HepG2 (cell line): Measurements from ENCODE around the gene LDLRAD4.

Experiments used
- EZH2 ChIP-seq: conservative IDR thresholded peaks from 2 replicates; pipeline ENCODE4 v1.6.1; 2012; ENCODE audit warnings: mild to moderate bottlenecking, low read depth, low read length, moderate library complexity
- HOXA3 ChIP-seq: sonication (generic); formaldehyde crosslinking; IDR thresholded peaks from 2 replicates; pipeline ENCODE4 v1.5.0; 2020; ENCODE audit warnings: missing genetic modification reagents
- POLR2AphosphoS2 ChIP-seq: IDR thresholded peaks from 2 replicates; pipeline ENCODE4 v1.6.1; 2011; ENCODE audit warnings: low read depth, low read length, improper control_type of control experiment
- TF ChIP-seq, protein P1 (sequence below): sonication (generic); formaldehyde crosslinking; IDR thresholded peaks from 2 replicates; pipeline ENCODE4 v1.5.0; 2020; ENCODE audit warnings: mild to moderate bottlenecking, missing genetic modification reagents, moderate library complexity

DNA sequence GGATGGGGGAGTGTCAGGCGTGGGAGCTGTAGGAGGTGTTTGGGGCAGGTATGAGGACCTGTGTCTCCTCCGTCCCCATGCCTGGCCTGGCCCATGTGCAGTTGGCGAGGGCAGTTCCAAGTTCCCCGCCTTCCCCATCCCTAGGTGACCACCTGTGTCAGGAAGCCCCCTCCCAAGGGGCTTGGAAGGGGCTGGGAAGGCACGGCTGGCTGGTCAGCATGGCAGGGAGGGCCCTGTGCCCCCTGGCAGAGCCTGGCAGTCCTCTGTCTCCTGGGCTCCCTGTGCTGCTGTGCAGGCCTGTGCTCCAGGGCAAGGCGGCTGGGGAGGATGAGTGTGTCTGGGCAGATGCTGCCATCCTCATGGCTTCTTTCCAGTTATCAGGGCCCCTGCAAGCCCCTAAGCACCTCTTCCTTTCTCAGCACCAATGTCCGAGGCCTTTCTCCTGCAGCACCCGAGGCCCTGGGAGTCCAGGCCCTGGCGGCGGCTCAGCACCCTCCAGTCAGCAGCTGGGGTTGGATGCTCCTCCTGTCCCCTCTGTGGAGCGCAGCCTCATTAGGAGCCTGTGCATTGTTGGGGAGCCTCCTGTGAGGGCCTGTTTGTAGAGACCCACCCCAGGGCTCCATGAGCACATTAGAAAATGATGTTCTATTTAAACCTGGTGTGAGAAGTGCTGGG lies 406.1 kb downstream of the LDLRAD4 start:
- TF ChIP-seq POLR2AphosphoS2 (no peak), HOXA3 (no peak), EZH2 (no peak)
- TF ChIP-seq, protein P1, sequence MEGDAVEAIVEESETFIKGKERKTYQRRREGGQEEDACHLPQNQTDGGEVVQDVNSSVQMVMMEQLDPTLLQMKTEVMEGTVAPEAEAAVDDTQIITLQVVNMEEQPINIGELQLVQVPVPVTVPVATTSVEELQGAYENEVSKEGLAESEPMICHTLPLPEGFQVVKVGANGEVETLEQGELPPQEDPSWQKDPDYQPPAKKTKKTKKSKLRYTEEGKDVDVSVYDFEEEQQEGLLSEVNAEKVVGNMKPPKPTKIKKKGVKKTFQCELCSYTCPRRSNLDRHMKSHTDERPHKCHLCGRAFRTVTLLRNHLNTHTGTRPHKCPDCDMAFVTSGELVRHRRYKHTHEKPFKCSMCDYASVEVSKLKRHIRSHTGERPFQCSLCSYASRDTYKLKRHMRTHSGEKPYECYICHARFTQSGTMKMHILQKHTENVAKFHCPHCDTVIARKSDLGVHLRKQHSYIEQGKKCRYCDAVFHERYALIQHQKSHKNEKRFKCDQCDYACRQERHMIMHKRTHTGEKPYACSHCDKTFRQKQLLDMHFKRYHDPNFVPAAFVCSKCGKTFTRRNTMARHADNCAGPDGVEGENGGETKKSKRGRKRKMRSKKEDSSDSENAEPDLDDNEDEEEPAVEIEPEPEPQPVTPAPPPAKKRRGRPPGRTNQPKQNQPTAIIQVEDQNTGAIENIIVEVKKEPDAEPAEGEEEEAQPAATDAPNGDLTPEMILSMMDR (CRISPR knock-in tag), result no peak
